HepG2 (cell line): ENCODE results near the gene TIMM8B. TPM values are rescaled to one million over a fixed set of nuclear protein-coding genes. Genes with fewer than 3 reads are reported as not detected.
A peak's percentile ranks its signal among the peaks of the same experiment; 100 is the strongest.

Experiments
- ATF1 ChIP-seq: IDR thresholded peaks from 2 replicates; pipeline ENCODE4 v1.6.1; 2016; ENCODE audit warnings: mild to moderate bottlenecking, control low read depth
- CBFB ChIP-seq: sonication (generic); formaldehyde crosslinking; IDR thresholded peaks from 2 replicates; pipeline ENCODE4 v1.4.0; 2020; ENCODE audit warnings: missing genetic modification reagents
- EEA1 ChIP-seq: sonication (generic); formaldehyde crosslinking; IDR thresholded peaks from 2 replicates; pipeline ENCODE4 v1.5.1; 2020; ENCODE audit warnings: mild to moderate bottlenecking, missing genetic modification reagents, borderline replicate concordance
- GABPB1 ChIP-seq: IDR thresholded peaks from 2 replicates; pipeline ENCODE4 v1.6.1; 2016; ENCODE audit warnings: mild to moderate bottlenecking, missing genetic modification reagents, moderate library complexity, missing compliant biosample characterization
- GLI4 ChIP-seq: sonication (generic); formaldehyde crosslinking; IDR thresholded peaks from 2 replicates; pipeline ENCODE4 v1.5.1; 2020; ENCODE audit warnings: missing genetic modification reagents, mild to moderate bottlenecking, moderate library complexity, borderline replicate concordance
- KLF12 ChIP-seq: sonication (generic); formaldehyde crosslinking; IDR thresholded peaks from 2 replicates; pipeline ENCODE4 v1.4.0; 2020; ENCODE audit warnings: missing genetic modification reagents, borderline replicate concordance
- NR2C2 ChIP-seq: sonication (generic); formaldehyde crosslinking; IDR thresholded peaks from 2 replicates; pipeline ENCODE4 v1.4.0; 2020; ENCODE audit warnings: missing genetic modification reagents, mild to moderate bottlenecking, moderate library complexity, borderline replicate concordance
- RXRB ChIP-seq: IDR thresholded peaks from 2 replicates; pipeline ENCODE4 v1.6.1; 2016; ENCODE audit warnings: borderline replicate concordance, missing genetic modification reagents, missing compliant biosample characterization
- ZBTB49 ChIP-seq: sonication (generic); formaldehyde crosslinking; IDR thresholded peaks from 2 replicates; pipeline ENCODE4 v1.4.0; 2020; ENCODE audit warnings: missing genetic modification reagents, borderline replicate concordance
- ZNF12 ChIP-seq: sonication (generic); formaldehyde crosslinking; IDR thresholded peaks from 2 replicates; pipeline ENCODE4 v1.5.0; 2020; ENCODE audit warnings: missing genetic modification reagents
- ZNF496 ChIP-seq: sonication (generic); formaldehyde crosslinking; IDR thresholded peaks from 2 replicates; pipeline ENCODE4 v1.8.1; 2023; ENCODE audit warnings: mild to moderate bottlenecking, moderate library complexity, missing genetic modification reagents; ENCODE audit not compliant: insufficient replicate concordance
- ZNF619 ChIP-seq: sonication (generic); formaldehyde crosslinking; IDR thresholded peaks from 2 replicates; pipeline ENCODE4 v1.4.0; 2020; ENCODE audit warnings: mild to moderate bottlenecking, missing genetic modification reagents
- ZNF775 ChIP-seq: sonication (generic); formaldehyde crosslinking; IDR thresholded peaks from 2 replicates; pipeline ENCODE4 v1.4.0; 2020; ENCODE audit warnings: missing genetic modification reagents, mild to moderate bottlenecking, moderate library complexity, borderline replicate concordance
- ZNF780A ChIP-seq: sonication (generic); formaldehyde crosslinking; IDR thresholded peaks from 2 replicates; pipeline ENCODE4 v1.8.0; 2022; ENCODE audit warnings: mild to moderate bottlenecking, missing genetic modification reagents, moderate library complexity
- polyA plus RNA-seq, 8 experiments: library from polyadenylated mRNA; depleted of rRNA in 3 of 8; stranded (reverse) in 7 of 8; unstranded in 1 of 8; fragments of >200 nt; fragmentation: Illumina TruSeq in 4 of 8; extraction: Trizol in 4 of 8; gene quantifications; 2 replicates each; pipeline versions ENCODE4 v1.2.1 to v1.2.3, GENCODE V29; 2011 to 2016; ENCODE audit warnings: low read depth in 4 of 8, missing spikeins in 1 of 8, mixed read lengths in 1 of 8; ENCODE audit not compliant: insufficient read depth in 1 of 8
- total RNA-seq, 5 experiments: library from RNA; depleted of rRNA; stranded (reverse); fragments of >200 nt; fragmentation: Illumina TruSeq; extraction: Trizol; gene quantifications; 2 replicates each; pipeline ENCODE4 v1.2.3, GENCODE V29; 2016; ENCODE audit warnings: low read depth in 1 of 5
- TF ChIP-seq, protein P1 (sequence below): sonication (generic); formaldehyde crosslinking; IDR thresholded peaks from 2 replicates; pipeline ENCODE4 v1.5.0; 2020; ENCODE audit warnings: mild to moderate bottlenecking, low read depth, missing genetic modification reagents, borderline replicate concordance
- TF ChIP-seq, protein P2 (sequence below), 2 experiments: fragments of 450-650 bp in 1 of 2; sonication (generic) in 1 of 2; formaldehyde crosslinking in 1 of 2; IDR thresholded peaks; 2 replicates each; pipeline versions ENCODE4 v1.6.1 to v1.8.0; 2016 to 2022; ENCODE audit warnings: antibody characterized with exemption in 1 of 2, mild to moderate bottlenecking in 1 of 2, missing genetic modification reagents in 1 of 2

Gene TIMM8B
- total and polyA plus RNA-seq, 2 of the 13 experiments (the other 11 are each of a cell fraction or from before 2014, with no cell fraction given), result 84.5 to 98.3 TPM

GRCh38 chr11:112086422-112087191 is at the start of gene TIMM8B, which contains the start of gene SDHD (continued):
- peak; percentile 100 for TF ChIP-seq GABPB1 (CRISPR knock-in tag)
- TF ChIP-seq RXRB, result peak; percentile 53; the same call in 1 of the 2 replicates
- peak; percentile 85; the same call in 1 of the 2 replicates for TF ChIP-seq ZNF619
- peak; percentile 35; the same call in 1 of the 2 replicates for TF ChIP-seq ATF1 (CRISPR knock-in tag)
- TF ChIP-seq ZNF780A, result peak; percentile 80; the same call in 1 of the 2 replicates
- TF ChIP-seq, protein P1, sequence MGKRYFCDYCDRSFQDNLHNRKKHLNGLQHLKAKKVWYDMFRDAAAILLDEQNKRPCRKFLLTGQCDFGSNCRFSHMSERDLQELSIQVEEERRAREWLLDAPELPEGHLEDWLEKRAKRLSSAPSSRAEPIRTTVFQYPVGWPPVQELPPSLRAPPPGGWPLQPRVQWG (CRISPR knock-in tag), result no peak
- no peak for TF ChIP-seq GLI4 (CRISPR knock-in tag)
- 0 out of 2 replicates have a peak, but pooled peaks have one; percentile 23 for TF ChIP-seq EEA1 (CRISPR knock-in tag)
- TF ChIP-seq ZNF496 (CRISPR knock-in tag), result no peak
- TF ChIP-seq KLF12 (CRISPR knock-in tag), result 0 out of 2 replicates have a peak, but pooled peaks have one; percentile 24
- no peak for TF ChIP-seq ZBTB49 (CRISPR knock-in tag)
- TF ChIP-seq ZNF775 (CRISPR knock-in tag), result 0 out of 2 replicates have a peak, but pooled peaks have one; percentile 65
- TF ChIP-seq, protein P2, sequence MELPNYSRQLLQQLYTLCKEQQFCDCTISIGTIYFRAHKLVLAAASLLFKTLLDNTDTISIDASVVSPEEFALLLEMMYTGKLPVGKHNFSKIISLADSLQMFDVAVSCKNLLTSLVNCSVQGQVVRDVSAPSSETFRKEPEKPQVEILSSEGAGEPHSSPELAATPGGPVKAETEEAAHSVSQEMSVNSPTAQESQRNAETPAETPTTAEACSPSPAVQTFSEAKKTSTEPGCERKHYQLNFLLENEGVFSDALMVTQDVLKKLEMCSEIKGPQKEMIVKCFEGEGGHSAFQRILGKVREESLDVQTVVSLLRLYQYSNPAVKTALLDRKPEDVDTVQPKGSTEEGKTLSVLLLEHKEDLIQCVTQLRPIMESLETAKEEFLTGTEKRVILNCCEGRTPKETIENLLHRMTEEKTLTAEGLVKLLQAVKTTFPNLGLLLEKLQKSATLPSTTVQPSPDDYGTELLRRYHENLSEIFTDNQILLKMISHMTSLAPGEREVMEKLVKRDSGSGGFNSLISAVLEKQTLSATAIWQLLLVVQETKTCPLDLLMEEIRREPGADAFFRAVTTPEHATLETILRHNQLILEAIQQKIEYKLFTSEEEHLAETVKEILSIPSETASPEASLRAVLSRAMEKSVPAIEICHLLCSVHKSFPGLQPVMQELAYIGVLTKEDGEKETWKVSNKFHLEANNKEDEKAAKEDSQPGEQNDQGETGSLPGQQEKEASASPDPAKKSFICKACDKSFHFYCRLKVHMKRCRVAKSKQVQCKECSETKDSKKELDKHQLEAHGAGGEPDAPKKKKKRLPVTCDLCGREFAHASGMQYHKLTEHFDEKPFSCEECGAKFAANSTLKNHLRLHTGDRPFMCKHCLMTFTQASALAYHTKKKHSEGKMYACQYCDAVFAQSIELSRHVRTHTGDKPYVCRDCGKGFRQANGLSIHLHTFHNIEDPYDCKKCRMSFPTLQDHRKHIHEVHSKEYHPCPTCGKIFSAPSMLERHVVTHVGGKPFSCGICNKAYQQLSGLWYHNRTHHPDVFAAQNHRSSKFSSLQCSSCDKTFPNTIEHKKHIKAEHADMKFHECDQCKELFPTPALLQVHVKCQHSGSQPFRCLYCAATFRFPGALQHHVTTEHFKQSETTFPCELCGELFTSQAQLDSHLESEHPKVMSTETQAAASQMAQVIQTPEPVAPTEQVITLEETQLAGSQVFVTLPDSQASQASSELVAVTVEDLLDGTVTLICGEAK (IDR thresholded peaks at IDR 0.05), result peak; percentile 90
- TF ChIP-seq, protein P2 (CRISPR knock-in tag; IDR thresholded peaks at IDR 0.05), result no peak
- TF ChIP-seq ZNF12 (CRISPR knock-in tag), result no peak
- TF ChIP-seq CBFB, result peak; percentile 58; the same call in 1 of the 2 replicates
- TF ChIP-seq NR2C2 (CRISPR knock-in tag), result peak; percentile 100
